ENCODE results near the gene DIAPH2.

DNA sequence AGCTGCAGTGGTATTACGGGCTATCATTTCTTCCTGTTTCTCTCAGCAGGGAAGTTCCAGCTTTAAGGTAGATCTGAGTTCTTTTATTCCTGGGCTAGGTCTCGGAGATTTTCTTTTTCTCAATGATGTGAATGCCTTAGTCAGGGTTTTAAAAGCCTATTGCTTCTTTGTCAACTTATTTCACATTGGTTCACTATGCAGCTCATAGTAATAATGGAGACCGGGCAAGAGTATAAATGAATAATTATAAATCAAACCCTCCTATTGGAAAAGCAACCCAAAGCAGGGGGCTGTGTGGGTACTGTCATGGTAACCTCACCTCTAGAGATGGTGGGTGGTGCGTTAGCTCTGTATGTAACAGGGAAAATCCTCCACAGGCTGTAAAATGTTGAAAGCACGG, 762.7 kb downstream of the DIAPH2 start:
- TF ChIP-seq CTCF (IDR thresholded peaks at IDR 0.05) (no peak), EZH2 (IDR thresholded peaks at IDR 0.05; ENCODE audit: borderline replicate concordance, insufficient read depth, low read depth, low read length, poor library complexity, severe bottlenecking) (no peak)

All from B cell (primary cell).